DND-41 (cell line): Measurements from ENCODE around the gene PAK3.

Experiments
- CTCF ChIP-seq: IDR thresholded peaks from 2 replicates; pipeline ENCODE4 v1.5.1; 2012; ENCODE audit warnings: borderline replicate concordance, low read length, moderate library complexity, mild to moderate bottlenecking; ENCODE audit not compliant: poor library complexity, severe bottlenecking; ENCODE audit errors: extremely low read depth
- EZH2 ChIP-seq: IDR thresholded peaks from 3 replicates; pipeline ENCODE4 v1.6.1; 2012; ENCODE audit warnings: borderline replicate concordance, low read depth, mild to moderate bottlenecking, moderate library complexity, low read length, inconsistent platforms; ENCODE audit not compliant: severe bottlenecking

DNA sequence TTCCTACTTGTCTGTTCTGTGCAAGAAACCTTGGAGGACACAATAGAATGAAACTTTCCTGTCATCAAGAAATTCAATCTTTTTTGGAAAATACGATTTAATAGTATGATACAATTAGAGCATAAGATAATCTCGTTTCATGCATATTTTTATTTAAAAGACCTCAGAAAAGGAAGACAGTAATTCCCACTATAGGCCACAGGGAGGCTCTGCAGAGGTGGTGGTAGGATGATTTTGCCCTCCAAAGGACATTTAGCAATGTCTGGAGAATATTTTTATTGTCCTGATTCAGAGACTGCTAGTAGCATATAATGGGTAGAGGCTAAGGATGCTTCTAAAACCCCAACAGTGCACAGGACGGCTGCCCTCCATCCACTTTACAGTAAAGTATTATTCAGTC, 68.7 kb downstream of the PAK3 start:
- no peak for TF ChIP-seq CTCF
- no peak for TF ChIP-seq EZH2
